HK-2 (cell line): ENCODE measurements around the gene NR2C2.
"Not testable (repeated sequence)": the region's sequence is repeated elsewhere in the genome, so short reads cannot be mapped to it uniquely, and the experiment has no call there.

Source experiments
- DNase-seq: peaks from one replicate; pipeline ENCODE4 v3.0.0-alpha.2; 2018; ENCODE audit not compliant: unreplicated experiment

The NR2C2 gene

GRCh38 chr3:14947100-14947885 lies at the start of gene NR2C2:
TSS of gene NR2C2 (plus strand) at chr3:14947583. CDS start at chr3:15003915, 56,332 bp downstream.
- peak; percentile 75 for DNase-seq

- no peak for DNase-seq
Measured at GRCh38 chr3:14898929-14899328, 48.5 kb upstream of the NR2C2 start.

GRCh38 chr3:14899993-14900618 lies 47.3 kb upstream of the NR2C2 start:
- no peak for DNase-seq

GRCh38 chr3:14900881-14901873 lies 46.2 kb upstream of the NR2C2 start:
- DNase-seq: no peak

- DNase-seq: no peak
Measured at GRCh38 chr3:14902719-14903118, 44.7 kb upstream of the NR2C2 start.

GRCh38 chr3:14903501-14903900 lies 43.9 kb upstream of the NR2C2 start:
- DNase-seq: not testable (repeated sequence)

GRCh38 chr3:14905055-14905657 lies 42.2 kb upstream of the NR2C2 start:
- no peak for DNase-seq

GRCh38 chr3:14906355-14906971 lies 40.9 kb upstream of the NR2C2 start:
- no peak for DNase-seq

GRCh38 chr3:14907043-14907966 lies 40.1 kb upstream of the NR2C2 start:
- DNase-seq: no peak

GRCh38 chr3:14909250-14909649 lies 38.1 kb upstream of the NR2C2 start:
- DNase-seq: no peak

GRCh38 chr3:14911651-14912050 lies 35.7 kb upstream of the NR2C2 start:
- DNase-seq: no peak

GRCh38 chr3:14913071-14913925 lies 34.1 kb upstream of the NR2C2 start:
- DNase-seq: no peak

GRCh38 chr3:14913926-14914778 lies 33.2 kb upstream of the NR2C2 start:
- no peak for DNase-seq

GRCh38 chr3:14914779-14915117 lies 32.6 kb upstream of the NR2C2 start:
- no peak for DNase-seq

GRCh38 chr3:14915636-14916222 lies 31.7 kb upstream of the NR2C2 start:
- DNase-seq: no peak

GRCh38 chr3:14918356-14918860 lies 29.0 kb upstream of the NR2C2 start:
- no peak for DNase-seq

- no peak for DNase-seq
Measured at GRCh38 chr3:14920536-14920935, 26.8 kb upstream of the NR2C2 start.
